Epithelial cell of proximal tubule (primary cell): ENCODE measurements around the gene C1orf210. TPM values are rescaled to one million over a fixed set of nuclear protein-coding genes. Genes with fewer than 3 reads are reported as not detected.

Experiments
- DNase-seq: peaks from one replicate; pipeline ENCODE4 v3.0.0-alpha.2; 2011; ENCODE audit warnings: low read depth
- H3K4me3 ChIP-seq: 2 replicates; pipeline ENCODE4 v1.5.1; 2011; ENCODE audit warnings: low read depth, mild to moderate bottlenecking, low read length
- total RNA-seq: library from RNA; depleted of rRNA; stranded (reverse); fragments of >200 nt; gene quantifications from 2 replicates; pipeline ENCODE4 v1.2.3, GENCODE V29; 2015
- TF ChIP-seq, protein P1 (sequence below): conservative IDR thresholded peaks from 2 replicates; pipeline ENCODE4 v1.5.1; 2012; ENCODE audit warnings: low read depth, mild to moderate bottlenecking, low read length

C1orf210 gene
- total RNA-seq, 1 donor from 2014 or later: 0.29 TPM

DNA sequence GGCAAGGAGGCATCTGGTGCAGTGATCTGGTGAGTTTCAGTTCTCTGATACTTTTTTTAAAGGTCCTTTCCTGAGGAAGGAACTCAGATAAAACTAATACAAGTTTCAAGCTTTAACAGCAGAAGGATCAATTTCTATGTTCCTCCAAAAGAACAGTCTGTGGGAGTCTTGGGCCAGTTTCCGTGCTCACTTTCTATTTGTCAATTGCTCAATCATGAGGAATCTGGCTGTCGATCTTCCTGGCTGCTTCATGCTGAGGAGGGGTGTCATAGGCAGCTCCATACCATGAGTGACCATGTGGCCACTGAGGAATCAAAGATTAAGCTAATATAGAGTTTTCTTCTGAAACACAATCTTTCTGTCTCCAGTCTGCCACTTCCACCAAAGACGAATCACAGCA, 27.0 kb downstream of the C1orf210 start:
- H3K4me3 ChIP-seq: no peak overlapping the region
- TF ChIP-seq, protein P1, sequence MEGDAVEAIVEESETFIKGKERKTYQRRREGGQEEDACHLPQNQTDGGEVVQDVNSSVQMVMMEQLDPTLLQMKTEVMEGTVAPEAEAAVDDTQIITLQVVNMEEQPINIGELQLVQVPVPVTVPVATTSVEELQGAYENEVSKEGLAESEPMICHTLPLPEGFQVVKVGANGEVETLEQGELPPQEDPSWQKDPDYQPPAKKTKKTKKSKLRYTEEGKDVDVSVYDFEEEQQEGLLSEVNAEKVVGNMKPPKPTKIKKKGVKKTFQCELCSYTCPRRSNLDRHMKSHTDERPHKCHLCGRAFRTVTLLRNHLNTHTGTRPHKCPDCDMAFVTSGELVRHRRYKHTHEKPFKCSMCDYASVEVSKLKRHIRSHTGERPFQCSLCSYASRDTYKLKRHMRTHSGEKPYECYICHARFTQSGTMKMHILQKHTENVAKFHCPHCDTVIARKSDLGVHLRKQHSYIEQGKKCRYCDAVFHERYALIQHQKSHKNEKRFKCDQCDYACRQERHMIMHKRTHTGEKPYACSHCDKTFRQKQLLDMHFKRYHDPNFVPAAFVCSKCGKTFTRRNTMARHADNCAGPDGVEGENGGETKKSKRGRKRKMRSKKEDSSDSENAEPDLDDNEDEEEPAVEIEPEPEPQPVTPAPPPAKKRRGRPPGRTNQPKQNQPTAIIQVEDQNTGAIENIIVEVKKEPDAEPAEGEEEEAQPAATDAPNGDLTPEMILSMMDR: no peak
- no peak for DNase-seq

GRCh38 chr1:43256675-43257570, 28.5 kb downstream of the C1orf210 start:
- DNase-seq: no peak
- no peak overlapping the region for H3K4me3 ChIP-seq
- TF ChIP-seq, protein P1: peak; percentile 26

GRCh38 chr1:43255438-43256210, 29.8 kb downstream of the C1orf210 start:
- no peak overlapping the region for H3K4me3 ChIP-seq
- TF ChIP-seq, protein P1: no peak
- DNase-seq: no peak

- TF ChIP-seq, protein P1: no peak
- DNase-seq: no peak
Observed at GRCh38 chr1:43253876-43254275, 31.5 kb downstream of the C1orf210 start.

GRCh38 chr1:43253173-43253572, 32.2 kb downstream of the C1orf210 start:
- no peak for DNase-seq
- TF ChIP-seq, protein P1: no peak
- H3K4me3 ChIP-seq: no peak overlapping the region

More at GRCh38 chr1:43253876-43254275, 31.5 kb downstream of the C1orf210 start:
- no peak overlapping the region for H3K4me3 ChIP-seq

GRCh38 chr1:43252225-43252624, 33.2 kb downstream of the C1orf210 start:
- no peak overlapping the region for H3K4me3 ChIP-seq

More at GRCh38 chr1:43252225-43252624, 33.2 kb downstream of the C1orf210 start:
- TF ChIP-seq, protein P1: no peak
- no peak for DNase-seq
